Psoas muscle (tissue), 8 donors: ENCODE measurements around the gene SRP14. TPM values are rescaled to one million over a fixed set of nuclear protein-coding genes. Genes with fewer than 3 reads are reported as not detected.
"Not testable (repeated sequence)": the region's sequence is repeated elsewhere in the genome, so short reads cannot be mapped to it uniquely, and the experiment has no call there.

Experiments used
- ATAC-seq, 4 donors: fragments of 200-7000 bp; cut with Tn5 transposase; one replicate each; pipeline ENCODE4 v1.9.1; 2020; ENCODE audit warnings: moderate library complexity in 3 of 4, mild to moderate bottlenecking in 2 of 4
- DNase-seq, 2 donors: peaks; one replicate each; pipeline ENCODE4 v3.0.0-alpha.2; 2020
- H3K27ac ChIP-seq: fragments of 200-600 bp; one replicate; pipeline ENCODE4 v1.8.0; 2022
- H3K27me3 ChIP-seq, 3 donors: fragments of 200-600 bp in 1 of 3; one replicate each; pipeline versions ENCODE4 v1.6.1 to v1.8.0; 2013 to 2022; ENCODE audit warnings: low read length in 2 of 3, mild to moderate bottlenecking in 2 of 3, moderate library complexity in 1 of 3; ENCODE audit not compliant: insufficient read depth in 3 of 3
- H3K36me3 ChIP-seq, 2 donors: fragments of 200-600 bp in 1 of 2; one replicate each; pipeline versions ENCODE4 v1.6.1 to v1.8.0; 2013 to 2022; ENCODE audit warnings: low read depth in 1 of 2, mild to moderate bottlenecking in 1 of 2, moderate library complexity in 1 of 2; ENCODE audit not compliant: insufficient read depth in 1 of 2
- H3K4me1 ChIP-seq: fragments of 200-600 bp; one replicate; pipeline ENCODE4 v1.8.0; 2022
- H3K4me3 ChIP-seq: fragments of 200-600 bp; one replicate; pipeline ENCODE4 v1.8.0; 2022; ENCODE audit warnings: mild to moderate bottlenecking
- H3K9me3 ChIP-seq: fragments of 200-600 bp; one replicate; pipeline ENCODE4 v1.8.0; 2022
- CTCF ChIP-seq: fragments of 200-600 bp; IDR thresholded peaks from one replicate; pipeline ENCODE4 v1.8.0; 2022; ENCODE audit warnings: antibody characterized with exemption
- WGBS, 3 donors: extraction: QIAGEN DNeasy Blood & Tissue Kit; methylation state at CpG; one replicate each; pipeline versions ENCODE4 v1.1.6 to v1.1.7; 2013; 5-methylcytosine and 5-hydroxymethylcytosine counted together
- intact Hi-C, 2 donors: fragments of 100-400 bp; cut with DNase I; formaldehyde crosslinking; loops; one replicate each; pipeline versions ENCODE4 v1.11.0 to v1.14.2; 2022
- polyA plus RNA-seq, 3 donors: library from polyadenylated mRNA; stranded (reverse); fragments of 200-250 nt; gene quantifications; one replicate each; pipeline ENCODE4 v1.2.3, GENCODE V29; 2013
- total RNA-seq, 4 donors: library from RNA; stranded (reverse); fragmentation: NEBNext Ultra II Directional in 2 of 4; extraction: Animal tissue kit (Norgen Biotek cat#: 25700) in 2 of 4; gene quantifications; one replicate each; pipeline versions ENCODE4 v1.2.1 to v1.2.4, GENCODE V29; 2021 to 2023
- donor health status: healthy with polysubstance abuse.
- donor health status: DM: no; HTN: no; CAD: no; lungs with moderate emphysema.
- donor health status: Bipolar disorder and iron deficiency.
- donor health status: healthy.
- donor health status: DM: yes; HTN: yes; CAD: no.
- donor health status: DM: no; HTN: no; CAD: no.
- donor health status: DM: no; HTN: no; CAD: no.
- donor health status: DM: yes; HTN: yes; CAD: no.

Gene SRP14
- total and polyA plus RNA-seq, 7 donors, result 134 to 288 (median 170) TPM

- DNase-seq (no peak), ATAC-seq (no peak)
- WGBS, 3 donors, result 37 to 55% (median 48%) methylated on average over 1 of the region's 1 CpG
- no peak overlapping the region for H3K4me3 ChIP-seq
- H3K9me3 ChIP-seq, result no peaks in the 10 kb centered on the region
- no peak for TF ChIP-seq CTCF
- intact Hi-C loops, result no loop called here
- H3K27ac ChIP-seq, result no peak overlapping the region
- H3K36me3 ChIP-seq, result no peaks in the 10 kb centered on the region
- no peaks in the 10 kb centered on the region for H3K27me3 ChIP-seq
- H3K4me1 ChIP-seq, result peaks cover 26% of the 10 kb centered on the region
Measured at GRCh38 chr15:40080104-40080503, 41.1 kb upstream of the SRP14 start.

- intact Hi-C loops, result no loop called here
- H3K4me1 ChIP-seq, result peaks cover 26% of the 10 kb centered on the region
- H3K4me3 ChIP-seq, result no peak overlapping the region
- no peak overlapping the region for H3K27ac ChIP-seq
- no peak for ATAC-seq
- H3K9me3 ChIP-seq, result no peaks in the 10 kb centered on the region
- TF ChIP-seq CTCF, result no peak
- DNase-seq, result no peak
- H3K36me3 ChIP-seq, result no peaks in the 10 kb centered on the region
- no peaks in the 10 kb centered on the region for H3K27me3 ChIP-seq
- 94% methylated on average over 6 of the region's 6 CpGs for WGBS, 3 donors
Measured at GRCh38 chr15:40079456-40079855, 40.5 kb upstream of the SRP14 start.

GRCh38 chr15:40075298-40076044 is 36.5 kb upstream of the SRP14 start:
- WGBS, 3 donors, result 84 to 89% (median 88%) methylated on average over 18 of the region's 18 CpGs
- no peak overlapping the region for H3K27ac ChIP-seq
- no peaks in the 10 kb centered on the region for H3K9me3 ChIP-seq
- intact Hi-C loops, result no loop called here
- peaks cover 3% of the 10 kb centered on the region for H3K4me1 ChIP-seq
- H3K4me3 ChIP-seq, result no peak overlapping the region
- no peaks in the 10 kb centered on the region for H3K36me3 ChIP-seq
- TF ChIP-seq CTCF, result no peak
- DNase-seq, result no peak
- H3K27me3 ChIP-seq, result no peaks in the 10 kb centered on the region
- ATAC-seq, result no peak

- H3K4me3 ChIP-seq, H3K9me3 ChIP-seq, H3K27ac ChIP-seq, H3K36me3 ChIP-seq, H3K27me3 ChIP-seq, H3K4me1 ChIP-seq, DNase-seq, ATAC-seq, intact Hi-C loops: not testable (repeated sequence)
- WGBS, 3 donors, result 90 to 95% (median 93%) methylated on average over 13 to 19 of the region's 27 CpGs
Measured at GRCh38 chr15:40074656-40075055, 35.7 kb upstream of the SRP14 start.

GRCh38 chr15:40073716-40074490 is 34.9 kb upstream of the SRP14 start:
- intact Hi-C loops, H3K27ac ChIP-seq, H3K4me3 ChIP-seq, H3K36me3 ChIP-seq, H3K9me3 ChIP-seq, ATAC-seq, H3K27me3 ChIP-seq, DNase-seq: not testable (repeated sequence)
- peaks cover 13% of the 10 kb centered on the region for H3K4me1 ChIP-seq
- 90 to 95% (median 92%) methylated on average over 30 to 34 of the region's 34 CpGs for WGBS, 3 donors
